Chondrocyte (in vitro differentiated cells): ENCODE data around the gene WLS. TPM values are rescaled to one million over a fixed set of nuclear protein-coding genes. Genes with fewer than 3 reads are reported as not detected.

Experiments used
- DNase-seq: peaks from one replicate; pipeline ENCODE4 v3.0.0; 2021; ENCODE audit warnings: mixed read lengths, low spot score
- H3K27ac Mint-ChIP-seq: one replicate; pipeline ENCODE4 v1.8.0; 2021; ENCODE audit warnings: mild to moderate bottlenecking, moderate library complexity, mixed read lengths; ENCODE audit not compliant: unreplicated experiment
- H3K27me3 Mint-ChIP-seq: 2 replicates; pipeline ENCODE4 v1.8.0; 2021; ENCODE audit warnings: low read depth, mixed read lengths
- H3K36me3 Mint-ChIP-seq: 2 replicates; pipeline ENCODE4 v1.8.0; 2021; ENCODE audit warnings: low read depth, mixed read lengths
- H3K4me1 Mint-ChIP-seq: 2 replicates; pipeline ENCODE4 v1.8.0; 2021; ENCODE audit warnings: low read depth, mild to moderate bottlenecking, mixed read lengths
- H3K4me3 Mint-ChIP-seq: one replicate; pipeline ENCODE4 v1.8.0; 2021; ENCODE audit warnings: mild to moderate bottlenecking, moderate library complexity, mixed read lengths; ENCODE audit not compliant: unreplicated experiment
- H3K9me3 Mint-ChIP-seq: 2 replicates; pipeline ENCODE4 v1.8.0; 2021; ENCODE audit warnings: low read depth, mixed read lengths
- CTCF ChIP-seq: fragments of 200-600 bp; sonication (generic); IDR thresholded peaks from 2 replicates; pipeline ENCODE4 v1.5.0; 2021; ENCODE audit warnings: antibody characterized with exemption, mild to moderate bottlenecking, moderate library complexity
- total RNA-seq: library from RNA; stranded (reverse); gene quantifications from 3 replicates; pipeline ENCODE4 v1.2.1, GENCODE V29; 2021

Gene WLS
- total RNA-seq, 1 donor from 2014 or later = 149 TPM

DNA sequence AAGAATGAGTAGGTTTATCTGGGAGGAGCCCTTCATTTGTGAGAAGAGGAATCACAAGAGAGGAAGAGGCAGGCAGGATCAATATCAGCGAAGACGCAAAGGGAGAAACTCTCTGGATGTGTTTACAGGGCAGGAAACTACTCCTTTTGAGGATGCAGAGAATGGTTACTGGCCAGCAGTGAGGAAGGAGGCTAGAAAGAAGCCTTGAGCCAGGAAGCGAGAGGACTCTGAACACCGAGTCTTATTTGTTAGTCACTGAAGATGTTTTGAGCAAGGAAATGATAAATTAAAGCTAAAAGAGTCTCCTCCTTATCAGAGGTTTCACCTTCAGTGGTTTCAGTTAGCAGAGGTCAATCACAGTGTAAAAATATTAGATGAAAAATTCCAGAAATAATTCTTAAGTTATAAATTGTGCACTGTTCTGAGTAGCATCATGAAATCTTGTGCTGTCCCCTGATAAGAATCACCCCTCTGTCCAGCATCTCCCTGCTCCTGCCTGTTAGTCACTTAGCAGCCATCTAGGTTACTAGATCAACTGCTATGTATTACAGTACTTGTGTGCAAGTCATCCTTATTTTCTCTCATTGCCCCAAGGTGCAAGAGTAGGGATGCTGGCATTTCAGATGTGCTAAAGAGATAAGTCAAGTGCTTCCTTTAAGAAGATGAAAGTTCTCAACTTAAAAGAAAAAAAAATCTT lies 43.5 kb downstream of the WLS start:
- H3K4me3 Mint-ChIP-seq = no peak overlapping the region
- peak overlapping the region; percentile 29 for H3K27ac Mint-ChIP-seq
- no peak for DNase-seq
- H3K4me1 Mint-ChIP-seq = peaks cover 10% of the 10 kb centered on the region
- no peaks in the 10 kb centered on the region for H3K27me3 Mint-ChIP-seq
- H3K9me3 Mint-ChIP-seq = no peaks in the 10 kb centered on the region
- H3K36me3 Mint-ChIP-seq = peaks cover 23% of the 10 kb centered on the region
- no peak for TF ChIP-seq CTCF

- DNase-seq = no peak
- no peaks in the 10 kb centered on the region for H3K27me3 Mint-ChIP-seq
- peaks cover 20% of the 10 kb centered on the region for H3K36me3 Mint-ChIP-seq
- no peak overlapping the region for H3K4me3 Mint-ChIP-seq
- TF ChIP-seq CTCF = no peak
- peak overlapping the region; percentile 29 for H3K27ac Mint-ChIP-seq
- no peaks in the 10 kb centered on the region for H3K9me3 Mint-ChIP-seq
- peaks cover 10% of the 10 kb centered on the region for H3K4me1 Mint-ChIP-seq
Observed at GRCh38 chr1:68188060-68188538, 44.2 kb downstream of the WLS start.

DNA sequence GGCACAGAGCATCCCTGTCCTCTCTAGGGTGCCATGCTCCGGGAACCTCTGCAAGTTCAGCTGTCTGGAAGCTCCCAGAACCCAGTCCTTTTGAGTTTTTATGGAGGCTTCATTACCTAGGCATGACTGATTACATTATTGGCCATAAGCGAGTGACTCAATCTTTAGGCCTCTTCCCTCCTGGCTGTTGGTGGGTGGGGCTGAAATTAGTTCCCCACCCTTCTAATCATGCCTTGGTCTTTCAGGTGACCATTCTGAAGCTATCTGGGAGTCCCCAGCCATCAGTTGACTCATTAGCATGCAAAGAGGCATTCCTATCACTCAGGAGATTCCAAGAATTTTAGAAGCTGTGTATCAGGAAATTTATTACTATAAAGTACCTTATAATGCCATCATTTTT lies 46.6 kb downstream of the WLS start:
- Mint-ChIP-seq H3K27ac (no peak overlapping the region), H3K36me3 (peaks cover 9% of the 10 kb centered on the region), H3K4me1 (peaks cover 12% of the 10 kb centered on the region), H3K9me3 (no peaks in the 10 kb centered on the region), H3K27me3 (no peaks in the 10 kb centered on the region), H3K4me3 (no peak overlapping the region)
- no peak for TF ChIP-seq CTCF
- no peak for DNase-seq

DNA sequence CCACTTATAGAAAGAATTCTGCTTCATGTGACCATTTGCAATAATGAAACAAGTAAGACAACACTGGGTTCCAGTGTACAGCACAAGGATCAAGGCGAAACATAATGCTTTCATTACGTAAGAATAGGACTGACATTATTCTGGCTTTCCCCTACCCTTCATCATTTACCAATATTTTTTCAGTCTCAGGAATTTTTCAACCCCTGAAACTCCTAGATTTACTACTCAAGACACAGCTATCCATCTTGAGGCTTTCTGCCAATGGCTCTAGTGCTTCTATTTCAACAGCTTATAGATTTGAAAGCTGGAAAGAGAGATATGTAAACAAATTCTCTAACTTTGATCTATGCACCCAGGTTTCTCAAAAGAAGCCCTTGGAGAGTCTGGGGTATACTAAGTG lies 48.4 kb downstream of the WLS start:
- Mint-ChIP-seq H3K4me3 (no peak overlapping the region), H3K27me3 (no peaks in the 10 kb centered on the region), H3K9me3 (no peaks in the 10 kb centered on the region), H3K36me3 (peaks cover 3% of the 10 kb centered on the region), H3K4me1 (peaks cover 29% of the 10 kb centered on the region), H3K27ac (no peak overlapping the region)
- no peak for TF ChIP-seq CTCF
- no peak for DNase-seq

DNA sequence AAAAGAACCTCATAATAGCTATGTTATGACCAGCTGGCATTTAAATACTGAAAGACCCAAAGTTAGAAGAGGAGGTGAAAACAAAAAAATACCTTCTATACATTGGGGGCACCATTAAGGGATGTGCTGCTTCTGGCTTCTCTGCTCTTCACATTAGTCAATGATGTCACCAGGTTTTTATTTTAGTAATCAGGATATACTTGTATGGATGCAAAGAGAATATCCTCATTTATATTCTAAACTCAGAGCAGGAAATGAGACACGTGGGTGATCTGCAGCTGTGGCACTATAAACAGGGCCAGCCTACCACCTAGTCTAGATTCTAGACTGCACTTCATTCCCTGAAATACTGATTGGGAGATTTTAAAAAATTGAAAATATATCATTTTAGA lies 51.2 kb downstream of the WLS start:
- Mint-ChIP-seq H3K27me3 (no peaks in the 10 kb centered on the region), H3K27ac (no peak overlapping the region)

More for the DNA sequence above, 51.2 kb downstream of the WLS start:
- no peaks in the 10 kb centered on the region for H3K9me3 Mint-ChIP-seq
- no peak overlapping the region for H3K4me3 Mint-ChIP-seq
- TF ChIP-seq CTCF = no peak
- no peak for DNase-seq
- peaks cover 3% of the 10 kb centered on the region for H3K36me3 Mint-ChIP-seq
- peaks cover 45% of the 10 kb centered on the region for H3K4me1 Mint-ChIP-seq
